GM12878 (cell line): ENCODE data around the gene OMG. TPM values are rescaled to one million over a fixed set of nuclear protein-coding genes. Genes with fewer than 3 reads are reported as not detected.

Source experiments
- ATAC-seq: fragments of 200-7000 bp; cut with Tn5 transposase; 3 replicates; pipeline ENCODE4 v1.9.1; 2020; ENCODE audit warnings: mild to moderate bottlenecking, moderate library complexity
- BruUV-seq: library from RNA; stranded (reverse); fragments of 400-500 nt; replicated peaks from 2 replicates; lab custom pipeline; 2021; lab: Mats Ljungman, UMichigan
- CTCF ChIA-PET: fragments of 300-600 bp; sonication (Branson Sonifier 250); formaldehyde crosslinking; extraction: SDS; loops from one replicate; lab custom pipeline; 2021; ENCODE audit warnings: inconsistent platforms; lab: Yijun Ruan, JAX
- POLR2A ChIA-PET: fragments of 350-600 bp; formaldehyde crosslinking; extraction: SDS; loops from one replicate; lab custom pipeline; 2021; ENCODE audit warnings: inconsistent platforms; lab: Charles Lee
- RAD21 ChIA-PET: fragments of 300-600 bp; sonication (Branson Sonifier 250); formaldehyde crosslinking; loops from one replicate; lab custom pipeline; 2023; ENCODE audit warnings: antibody characterized with exemption; ENCODE audit not compliant: unreplicated experiment; lab: Charles Lee
- SMC1A ChIA-PET: fragments of 300-600 bp; sonication (Branson Sonifier 250); formaldehyde crosslinking; loops from one replicate; lab custom pipeline; 2023; ENCODE audit not compliant: unreplicated experiment, uncharacterized antibody; lab: Charles Lee
- DNase-seq: peaks from one replicate; pipeline ENCODE4 v3.0.0-alpha.2; 2011; ENCODE audit warnings: low read depth, low spot score
- FAIRE-seq: peaks from 3 replicates; lab custom pipeline; 2011; peaks lifted over from hg19 to GRCh38; lab: Jason Lieb, UNC
- H2AFZ ChIP-seq: 2 replicates; pipeline ENCODE4 v1.6.0; 2011; ENCODE audit warnings: low read depth, low read length, control low read depth; ENCODE audit not compliant: control insufficient read depth
- H3K27ac ChIP-seq: 2 replicates; pipeline ENCODE4 v1.5.1; 2011; ENCODE audit warnings: control low read depth; ENCODE audit not compliant: control insufficient read depth, insufficient read depth
- H3K27me3 ChIP-seq, 2 experiments: replicated peaks in 1 of 2; 2 replicates each; pipeline versions ENCODE4 v1.6.0 to v1.6.1; 2011; ENCODE audit warnings: low read length in 1 of 2; ENCODE audit not compliant: control insufficient read depth in 2 of 2, insufficient read depth in 2 of 2
- H3K36me3 ChIP-seq, 2 experiments: 2 replicates each; pipeline ENCODE4 v1.5.1; 2011; ENCODE audit warnings: low read length in 1 of 2; ENCODE audit not compliant: control insufficient read depth in 2 of 2, insufficient read depth in 2 of 2
- H3K4me1 ChIP-seq: 2 replicates; pipeline ENCODE4 v1.6.1; 2011; ENCODE audit warnings: mild to moderate bottlenecking, low read length, moderate library complexity, mixed read lengths; ENCODE audit not compliant: control insufficient read depth, insufficient read depth
- H3K4me2 ChIP-seq: 2 replicates; pipeline ENCODE4 v1.6.0; 2011; ENCODE audit warnings: control low read depth; ENCODE audit not compliant: control insufficient read depth, insufficient read depth
- H3K4me3 ChIP-seq: fragments of 200-600 bp; sonication (generic); 2 replicates; pipeline ENCODE4 v1.5.1; 2016
- H3K79me2 ChIP-seq: 2 replicates; pipeline ENCODE4 v1.6.0; 2011; ENCODE audit warnings: low read length; ENCODE audit not compliant: control insufficient read depth, insufficient read depth
- H3K9ac ChIP-seq: 2 replicates; pipeline ENCODE4 v1.8.0; 2011; ENCODE audit warnings: low read length, control low read depth, mixed read lengths; ENCODE audit not compliant: control insufficient read depth, insufficient read depth
- H3K9me3 ChIP-seq: replicated peaks from 3 replicates; pipeline ENCODE4 v1.5.1; 2011; ENCODE audit warnings: mild to moderate bottlenecking, low read length; ENCODE audit not compliant: control insufficient read depth, insufficient read depth
- H4K20me1 ChIP-seq: 2 replicates; pipeline ENCODE4 v1.6.0; 2011; ENCODE audit not compliant: control insufficient read depth, insufficient read depth
- BHLHE40 ChIP-seq, 2 experiments: fragments of 450-650 bp in 1 of 2; IDR thresholded peaks; 2 replicates each; pipeline ENCODE4 v1.6.1; 2011 to 2017; ENCODE audit warnings: low read depth in 2 of 2, borderline replicate concordance in 1 of 2, improper control_type of control experiment in 1 of 2, low read length in 1 of 2, mild to moderate bottlenecking in 1 of 2
- CBX5 ChIP-seq: sonication (generic); IDR thresholded peaks from 2 replicates; pipeline ENCODE4 v1.6.1; 2016; ENCODE audit warnings: low read depth, moderate library complexity, mild to moderate bottlenecking, inconsistent platforms
- GABPA ChIP-seq: IDR thresholded peaks from 2 replicates; pipeline ENCODE4 v1.6.1; 2014; ENCODE audit warnings: antibody characterized with exemption, low read depth, mild to moderate bottlenecking, inconsistent platforms
- MEF2B ChIP-seq: fragments of 450-650 bp; IDR thresholded peaks from 2 replicates; pipeline ENCODE4 v1.6.1; 2018; ENCODE audit warnings: mild to moderate bottlenecking, moderate library complexity; ENCODE audit not compliant: partially characterized antibody, poor library complexity, severe bottlenecking
- MXI1 ChIP-seq: fragments of 150-350 bp; IDR thresholded peaks from 2 replicates; pipeline ENCODE4 v1.6.1; 2011; ENCODE audit warnings: low read depth, mild to moderate bottlenecking, inconsistent platforms, low read length, improper control_type of control experiment
- NFYA ChIP-seq: IDR thresholded peaks from 2 replicates; pipeline ENCODE4 v1.6.1; 2011; ENCODE audit warnings: low read depth, mild to moderate bottlenecking, low read length, improper control_type of control experiment, borderline replicate concordance
- RAD21 ChIP-seq: IDR thresholded peaks from 2 replicates; pipeline ENCODE4 v1.6.1; 2011; ENCODE audit warnings: mild to moderate bottlenecking, low read depth, low read length, moderate library complexity; ENCODE audit not compliant: insufficient read depth
- RELA ChIP-seq: fragments of 450-650 bp; IDR thresholded peaks from 2 replicates; pipeline ENCODE4 v1.8.0; 2014; ENCODE audit warnings: borderline replicate concordance; ENCODE audit not compliant: partially characterized antibody
- RFX5 ChIP-seq: IDR thresholded peaks from 2 replicates; pipeline ENCODE4 v1.6.1; 2011; ENCODE audit warnings: low read depth, low read length, improper control_type of control experiment
- SRF ChIP-seq, 2 experiments: IDR thresholded peaks; 2 replicates each; pipeline ENCODE4 v1.6.1; 2011; ENCODE audit warnings: low read depth in 2 of 2, low read length in 2 of 2, mild to moderate bottlenecking in 1 of 2, moderate library complexity in 1 of 2
- ZNF24 ChIP-seq: fragments of 450-650 bp; IDR thresholded peaks from 2 replicates; pipeline ENCODE4 v1.6.1; 2017; ENCODE audit warnings: antibody characterized with exemption, mild to moderate bottlenecking
- ZNF384 ChIP-seq: IDR thresholded peaks from 2 replicates; pipeline ENCODE4 v1.6.1; 2012; ENCODE audit warnings: low read depth, mild to moderate bottlenecking, low read length, improper control_type of control experiment, borderline replicate concordance
- WGBS: methylation state at CpG from one replicate; pipeline ENCODE4 v1.1.6; 2016; ENCODE audit warnings: low lambda C conversion rate; ENCODE audit not compliant: insufficient replicate concordance, insufficient coverage; ENCODE audit errors: missing lambda C conversion rate; 5-methylcytosine and 5-hydroxymethylcytosine counted together
- in situ Hi-C: fragments of 300-500 bp; cut with MboI; formaldehyde crosslinking; loops from 9 replicates; pipeline ENCODE4 v1.14.3; 2018; ENCODE audit warnings: mixed read lengths
- intact Hi-C: fragments of 100-400 bp; cut with micrococcal nuclease; formaldehyde crosslinking; loops from one replicate; pipeline ENCODE4 v1.14.2; 2022; ENCODE audit not compliant: unreplicated experiment
- polyA plus RNA-seq, 11 experiments: library from polyadenylated mRNA; depleted of rRNA in 4 of 11; unstranded in 6 of 11; stranded (reverse) in 5 of 11; fragments of >200 nt; fragmentation: Nextera tagmentation in 4 of 11; fragmentation: Illumina TruSeq in 1 of 11; extraction: Ambion mirVana in 4 of 11; extraction: Trizol in 1 of 11; gene quantifications; 1 replicate in 1 of 11; 2 replicates in 10 of 11; pipeline versions ENCODE4 v1.2.1 to v1.2.3, GENCODE V29; 2011 to 2016; ENCODE audit warnings: inconsistent platforms in 2 of 11, missing spikeins in 2 of 11, low read depth in 1 of 11
- total RNA-seq, 4 experiments: library from RNA; depleted of rRNA in 3 of 4; stranded (reverse); fragments of >200 nt in 3 of 4; fragmentation: Illumina TruSeq in 1 of 4; extraction: Trizol in 1 of 4; gene quantifications; 2 replicates each; pipeline versions ENCODE4 v1.2.1 to v1.2.3, GENCODE V29; 2013 to 2021
- TF ChIP-seq, protein P1 (sequence below): fragments of 450-650 bp; IDR thresholded peaks from 2 replicates; pipeline ENCODE4 v1.6.1; 2018; ENCODE audit warnings: mild to moderate bottlenecking, low read depth, moderate library complexity; ENCODE audit not compliant: partially characterized antibody
- TF ChIP-seq, protein P2 (sequence below): IDR thresholded peaks from 2 replicates; pipeline ENCODE4 v1.6.1; 2012; ENCODE audit warnings: low read length, inconsistent platforms
- TF ChIP-seq, protein P3 (sequence below): fragments of 450-650 bp; IDR thresholded peaks from 2 replicates; pipeline ENCODE4 v1.6.1; 2016; ENCODE audit warnings: mild to moderate bottlenecking, moderate library complexity, borderline replicate concordance

The OMG gene
- total and polyA plus RNA-seq, 10 of the 15 experiments (the other 5 are each of a cell fraction or from before 2014, with no cell fraction given) = 0.09 to 0.96 (median 0.26) TPM

DNA sequence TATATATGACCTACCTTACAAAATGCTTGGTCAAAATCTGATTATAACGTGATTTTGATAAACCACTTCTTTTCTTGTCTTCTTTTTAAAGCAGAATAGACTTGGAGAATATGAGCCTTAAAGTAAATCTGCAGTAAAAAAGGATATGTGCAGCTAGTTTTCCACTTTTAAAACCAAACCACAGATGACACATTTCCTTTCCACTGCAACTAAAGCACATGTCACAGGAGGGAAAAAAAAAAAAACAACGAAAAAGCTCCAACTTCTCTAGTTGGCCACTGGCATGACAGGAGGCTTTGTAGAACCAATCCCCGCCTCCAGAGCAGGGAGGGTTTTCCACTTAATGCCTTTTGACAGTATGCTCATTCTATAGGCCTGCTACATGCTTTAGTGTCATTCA, 24.4 kb upstream of the OMG start, which contains the start of gene EVI2A:
TSS of gene EVI2A (minus strand) at position 142 of the 400 bp plus-strand sequence. CDS start 2,609 bp downstream, outside the sequence.
- H3K4me3 ChIP-seq = peak within 1 kb of the TSS; percentile 65
- H3K4me2 ChIP-seq = peak within 1 kb of the TSS; percentile 88
- peaks cover 49% of the 10 kb centered on the region for H3K79me2 ChIP-seq
- peak within 1 kb of the TSS; percentile 54 for H3K9ac ChIP-seq
- RAD21 ChIA-PET = interaction anchor here (0.6 to 1.9 kb wide), 2 partner anchors 8 to 35 kb away, joined by 3 to 6 read pairs; partner anchors contain the start of gene EVI2B
- H3K27me3 ChIP-seq = no peaks in the 10 kb centered on the region
- in situ Hi-C loops = no loop called here
- CTCF ChIA-PET = interaction anchor here (0.7 to 3.5 kb wide), 2 partner anchors 9 to 12 kb away, joined by 3 to 21 read pairs; no protein-coding TSS in a partner anchor
- POLR2A ChIA-PET = interaction anchor here (0.6 to 1.2 kb wide), 4 partner anchors 10 to 72 kb away, joined by 3 to 7 read pairs (median 4); no protein-coding TSS in a partner anchor
- SMC1A ChIA-PET = interaction anchor here (0.8 to 9.5 kb wide), 5 partner anchors 8 to 71 kb away, joined by 3 to 101 read pairs (median 7); no protein-coding TSS in a partner anchor
- H3K4me1 ChIP-seq = peaks cover 4% of the 10 kb centered on the region; the same call in 1 of the 2 replicates
- intact Hi-C loops = no loop called here
- no TSS peak for BruUV-seq
- WGBS = 0% methylated on average over 3 of the region's 3 CpGs
- no peaks in the 10 kb centered on the region for H3K36me3 ChIP-seq
- H4K20me1 ChIP-seq = no peaks in the 10 kb centered on the region
- FAIRE-seq = peak; percentile 75
- H3K9me3 ChIP-seq = no peaks in the 10 kb centered on the region
- peak; percentile 74 for ATAC-seq
- peak; percentile 69 for DNase-seq
- H2AFZ ChIP-seq = no peak within 1 kb of the TSS
- H3K27ac ChIP-seq = peak within 1 kb of the TSS; percentile 95
- TF ChIP-seq, protein P1, sequence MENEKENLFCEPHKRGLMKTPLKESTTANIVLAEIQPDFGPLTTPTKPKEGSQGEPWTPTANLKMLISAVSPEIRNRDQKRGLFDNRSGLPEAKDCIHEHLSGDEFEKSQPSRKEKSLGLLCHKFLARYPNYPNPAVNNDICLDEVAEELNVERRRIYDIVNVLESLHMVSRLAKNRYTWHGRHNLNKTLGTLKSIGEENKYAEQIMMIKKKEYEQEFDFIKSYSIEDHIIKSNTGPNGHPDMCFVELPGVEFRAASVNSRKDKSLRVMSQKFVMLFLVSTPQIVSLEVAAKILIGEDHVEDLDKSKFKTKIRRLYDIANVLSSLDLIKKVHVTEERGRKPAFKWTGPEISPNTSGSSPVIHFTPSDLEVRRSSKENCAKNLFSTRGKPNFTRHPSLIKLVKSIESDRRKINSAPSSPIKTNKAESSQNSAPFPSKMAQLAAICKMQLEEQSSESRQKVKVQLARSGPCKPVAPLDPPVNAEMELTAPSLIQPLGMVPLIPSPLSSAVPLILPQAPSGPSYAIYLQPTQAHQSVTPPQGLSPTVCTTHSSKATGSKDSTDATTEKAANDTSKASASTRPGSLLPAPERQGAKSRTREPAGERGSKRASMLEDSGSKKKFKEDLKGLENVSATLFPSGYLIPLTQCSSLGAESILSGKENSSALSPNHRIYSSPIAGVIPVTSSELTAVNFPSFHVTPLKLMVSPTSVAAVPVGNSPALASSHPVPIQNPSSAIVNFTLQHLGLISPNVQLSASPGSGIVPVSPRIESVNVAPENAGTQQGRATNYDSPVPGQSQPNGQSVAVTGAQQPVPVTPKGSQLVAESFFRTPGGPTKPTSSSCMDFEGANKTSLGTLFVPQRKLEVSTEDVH = no peak
- TF ChIP-seq MXI1 (peak; percentile 85; the same call in 1 of the 2 replicates), RELA (no peak), GABPA (no peak), ZNF24 (no peak), CBX5 (no peak), MEF2B (no peak), NFYA (no peak), SRF (IDR thresholded peaks at IDR 0.05; ENCODE audit: low read depth in 2 of 2, low read length in 2 of 2) (no peak), RAD21 (no peak), RFX5 (no peak), BHLHE40 (IDR thresholded peaks at IDR 0.05; ENCODE audit: borderline replicate concordance in 1 of 2, low read depth in 2 of 2, low read length in 1 of 2) (peak in 1 of 2 experiments; percentile 23; a peak in 1 of 4 replicates), ZNF384 (peak; percentile 94)
- TF ChIP-seq, protein P2, sequence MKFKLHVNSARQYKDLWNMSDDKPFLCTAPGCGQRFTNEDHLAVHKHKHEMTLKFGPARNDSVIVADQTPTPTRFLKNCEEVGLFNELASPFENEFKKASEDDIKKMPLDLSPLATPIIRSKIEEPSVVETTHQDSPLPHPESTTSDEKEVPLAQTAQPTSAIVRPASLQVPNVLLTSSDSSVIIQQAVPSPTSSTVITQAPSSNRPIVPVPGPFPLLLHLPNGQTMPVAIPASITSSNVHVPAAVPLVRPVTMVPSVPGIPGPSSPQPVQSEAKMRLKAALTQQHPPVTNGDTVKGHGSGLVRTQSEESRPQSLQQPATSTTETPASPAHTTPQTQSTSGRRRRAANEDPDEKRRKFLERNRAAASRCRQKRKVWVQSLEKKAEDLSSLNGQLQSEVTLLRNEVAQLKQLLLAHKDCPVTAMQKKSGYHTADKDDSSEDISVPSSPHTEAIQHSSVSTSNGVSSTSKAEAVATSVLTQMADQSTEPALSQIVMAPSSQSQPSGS = peak; percentile 52; the same call in 1 of the 2 replicates
- TF ChIP-seq, protein P3, sequence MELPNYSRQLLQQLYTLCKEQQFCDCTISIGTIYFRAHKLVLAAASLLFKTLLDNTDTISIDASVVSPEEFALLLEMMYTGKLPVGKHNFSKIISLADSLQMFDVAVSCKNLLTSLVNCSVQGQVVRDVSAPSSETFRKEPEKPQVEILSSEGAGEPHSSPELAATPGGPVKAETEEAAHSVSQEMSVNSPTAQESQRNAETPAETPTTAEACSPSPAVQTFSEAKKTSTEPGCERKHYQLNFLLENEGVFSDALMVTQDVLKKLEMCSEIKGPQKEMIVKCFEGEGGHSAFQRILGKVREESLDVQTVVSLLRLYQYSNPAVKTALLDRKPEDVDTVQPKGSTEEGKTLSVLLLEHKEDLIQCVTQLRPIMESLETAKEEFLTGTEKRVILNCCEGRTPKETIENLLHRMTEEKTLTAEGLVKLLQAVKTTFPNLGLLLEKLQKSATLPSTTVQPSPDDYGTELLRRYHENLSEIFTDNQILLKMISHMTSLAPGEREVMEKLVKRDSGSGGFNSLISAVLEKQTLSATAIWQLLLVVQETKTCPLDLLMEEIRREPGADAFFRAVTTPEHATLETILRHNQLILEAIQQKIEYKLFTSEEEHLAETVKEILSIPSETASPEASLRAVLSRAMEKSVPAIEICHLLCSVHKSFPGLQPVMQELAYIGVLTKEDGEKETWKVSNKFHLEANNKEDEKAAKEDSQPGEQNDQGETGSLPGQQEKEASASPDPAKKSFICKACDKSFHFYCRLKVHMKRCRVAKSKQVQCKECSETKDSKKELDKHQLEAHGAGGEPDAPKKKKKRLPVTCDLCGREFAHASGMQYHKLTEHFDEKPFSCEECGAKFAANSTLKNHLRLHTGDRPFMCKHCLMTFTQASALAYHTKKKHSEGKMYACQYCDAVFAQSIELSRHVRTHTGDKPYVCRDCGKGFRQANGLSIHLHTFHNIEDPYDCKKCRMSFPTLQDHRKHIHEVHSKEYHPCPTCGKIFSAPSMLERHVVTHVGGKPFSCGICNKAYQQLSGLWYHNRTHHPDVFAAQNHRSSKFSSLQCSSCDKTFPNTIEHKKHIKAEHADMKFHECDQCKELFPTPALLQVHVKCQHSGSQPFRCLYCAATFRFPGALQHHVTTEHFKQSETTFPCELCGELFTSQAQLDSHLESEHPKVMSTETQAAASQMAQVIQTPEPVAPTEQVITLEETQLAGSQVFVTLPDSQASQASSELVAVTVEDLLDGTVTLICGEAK = no peak
